Measurements from ENCODE around the gene N4BP2L2.

N4BP2L2 gene

DNA sequence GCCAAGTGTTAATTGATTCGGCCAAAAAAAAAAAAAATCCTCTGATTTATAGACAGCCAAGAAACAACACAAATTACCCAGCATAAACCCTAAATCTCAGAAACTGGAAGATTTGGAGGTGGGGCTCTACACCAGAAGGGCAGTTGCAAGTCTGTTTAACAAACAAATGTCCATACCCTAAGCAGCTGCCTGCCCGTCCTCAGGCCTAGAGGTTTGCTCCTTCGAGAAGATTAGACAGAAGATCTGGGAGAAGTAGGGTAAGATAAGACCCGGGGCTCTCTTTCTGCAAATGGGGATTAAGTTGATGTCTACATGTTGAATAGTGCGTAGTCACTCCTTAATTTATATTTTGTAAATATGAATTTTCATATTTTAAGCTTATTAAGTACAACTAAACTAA is 107.2 kb downstream of the N4BP2L2 start:
- H3K9me3 ChIP-seq (ENCODE audit: control insufficient read depth, insufficient read depth, low read length) = no peaks in the 10 kb centered on the region
- H3K36me3 ChIP-seq (ENCODE audit: insufficient read depth, low read length) = no peaks in the 10 kb centered on the region
- H3K4me1 ChIP-seq (ENCODE audit: insufficient read depth, low read length) = peaks cover 3% of the 10 kb centered on the region; the same call in 1 of the 2 replicates
- H3K9ac ChIP-seq (ENCODE audit: low read depth, low read length) = no peak overlapping the region

DNA sequence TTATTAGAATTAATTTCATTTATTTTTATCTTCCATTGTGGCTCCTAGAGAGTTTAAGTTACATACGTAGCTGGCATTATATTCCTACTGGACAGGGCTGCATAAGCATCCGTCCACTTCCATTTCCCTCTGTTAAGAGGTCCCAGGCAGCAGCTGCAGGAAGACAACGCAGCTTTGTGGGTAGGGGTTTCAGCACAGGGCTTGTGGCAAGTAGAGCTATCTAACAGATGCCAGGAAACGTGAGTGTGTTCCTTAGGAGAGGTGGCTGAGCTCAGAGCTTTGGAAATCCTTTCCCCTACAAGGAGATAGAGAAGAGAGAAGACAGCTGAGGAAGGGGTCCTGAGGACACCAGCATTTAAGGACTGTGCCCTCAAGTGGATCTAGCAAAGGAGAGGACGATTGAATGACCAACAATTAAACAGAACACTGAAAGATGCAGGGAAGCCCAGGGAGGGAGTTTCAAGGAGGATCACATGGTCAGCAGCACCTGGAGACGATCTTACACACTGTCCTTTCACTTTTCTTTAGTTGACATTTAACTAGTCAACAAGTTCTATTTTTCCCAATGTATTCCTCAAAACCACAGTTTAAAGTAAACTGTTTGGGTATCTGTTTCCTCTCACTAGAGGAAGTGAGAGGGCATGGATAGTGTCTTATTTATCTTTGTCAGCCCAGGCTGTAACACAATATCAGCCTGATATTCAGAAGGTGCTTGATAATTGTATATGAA is 108.4 kb downstream of the N4BP2L2 start:
- no peak overlapping the region for H3K9ac ChIP-seq (ENCODE audit: low read depth, low read length)
- no peaks in the 10 kb centered on the region for H3K36me3 ChIP-seq (ENCODE audit: insufficient read depth, low read length)
- H3K9me3 ChIP-seq (ENCODE audit: control insufficient read depth, insufficient read depth, low read length) = no peaks in the 10 kb centered on the region
- peaks cover 3% of the 10 kb centered on the region; the same call in 1 of the 2 replicates for H3K4me1 ChIP-seq (ENCODE audit: insufficient read depth, low read length)

DNA sequence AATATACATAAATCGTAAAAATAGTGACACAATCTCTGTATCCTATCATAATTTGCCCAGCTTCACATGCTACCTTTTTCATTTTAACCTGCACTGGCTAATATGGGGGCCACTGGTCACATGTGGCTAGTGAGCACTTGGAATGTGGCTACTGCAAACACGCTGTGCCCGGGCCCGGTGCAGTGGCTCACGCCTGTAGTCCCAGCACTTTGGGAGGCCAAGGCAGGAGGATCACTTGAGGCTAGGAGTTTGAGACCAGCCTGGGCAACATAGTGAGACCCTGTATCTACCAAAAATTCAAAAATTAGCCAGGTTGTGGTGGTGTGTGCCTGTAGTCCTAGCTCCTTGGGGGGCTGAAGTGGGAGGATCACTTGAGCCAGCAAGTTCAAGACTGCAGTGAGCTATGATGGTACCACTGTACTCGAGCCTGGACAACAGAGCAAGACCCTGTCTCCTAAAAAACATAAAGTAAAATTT is 109.1 kb downstream of the N4BP2L2 start:
- no peaks in the 10 kb centered on the region for H3K36me3 ChIP-seq (ENCODE audit: insufficient read depth, low read length)
- no peaks in the 10 kb centered on the region for H3K9me3 ChIP-seq (ENCODE audit: control insufficient read depth, insufficient read depth, low read length)
- H3K4me1 ChIP-seq (ENCODE audit: insufficient read depth, low read length) = peaks cover 3% of the 10 kb centered on the region; the same call in 1 of the 2 replicates
- no peak overlapping the region for H3K9ac ChIP-seq (ENCODE audit: low read depth, low read length)

DNA sequence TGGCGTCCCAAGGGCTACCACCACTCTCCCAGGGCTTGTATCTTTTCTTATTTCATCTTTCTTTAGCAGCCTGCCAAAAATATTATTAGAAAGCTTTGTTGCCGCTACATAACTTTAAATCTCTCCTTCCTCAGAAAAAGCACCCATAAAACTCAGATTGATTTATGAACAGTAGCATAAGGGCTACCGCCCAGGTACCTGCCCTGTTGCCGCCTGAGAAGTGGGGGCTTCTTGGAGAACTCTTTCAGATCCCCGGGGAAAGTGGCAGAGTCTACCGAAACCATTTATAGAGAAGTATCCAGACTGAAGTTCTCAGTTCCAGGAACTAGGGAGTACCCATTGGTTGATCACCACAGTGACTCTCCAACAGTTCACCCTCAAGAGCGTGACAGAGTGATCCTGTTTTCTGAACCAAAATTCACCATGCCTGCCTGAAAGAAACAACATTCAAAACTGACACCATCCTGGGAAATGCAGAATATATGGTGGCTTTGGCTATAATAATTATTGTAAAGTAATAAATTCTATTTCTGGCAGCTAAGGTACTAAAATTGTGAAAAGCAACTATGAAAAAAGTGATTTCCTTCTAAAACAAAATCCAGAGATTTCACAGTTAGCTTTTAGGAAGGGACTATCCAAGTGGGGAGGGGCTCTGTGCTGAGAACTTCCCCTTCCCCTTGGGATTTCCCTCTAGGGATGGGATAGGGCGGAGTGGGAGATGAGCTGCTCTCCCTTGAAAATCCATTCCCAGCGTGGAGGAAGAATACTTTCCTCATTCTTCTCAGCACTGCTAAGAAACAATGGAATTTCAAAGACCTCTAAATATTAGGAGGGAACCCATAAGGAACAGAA is 109.8 kb downstream of the N4BP2L2 start:
- H3K4me1 ChIP-seq (ENCODE audit: insufficient read depth, low read length) = peaks cover 3% of the 10 kb centered on the region; the same call in 1 of the 2 replicates
- H3K9ac ChIP-seq (ENCODE audit: low read depth, low read length) = peak overlapping the region; percentile 75; the same call in 1 of the 2 replicates
- no peaks in the 10 kb centered on the region for H3K36me3 ChIP-seq (ENCODE audit: insufficient read depth, low read length)
- H3K9me3 ChIP-seq (ENCODE audit: control insufficient read depth, insufficient read depth, low read length) = no peaks in the 10 kb centered on the region

DNA sequence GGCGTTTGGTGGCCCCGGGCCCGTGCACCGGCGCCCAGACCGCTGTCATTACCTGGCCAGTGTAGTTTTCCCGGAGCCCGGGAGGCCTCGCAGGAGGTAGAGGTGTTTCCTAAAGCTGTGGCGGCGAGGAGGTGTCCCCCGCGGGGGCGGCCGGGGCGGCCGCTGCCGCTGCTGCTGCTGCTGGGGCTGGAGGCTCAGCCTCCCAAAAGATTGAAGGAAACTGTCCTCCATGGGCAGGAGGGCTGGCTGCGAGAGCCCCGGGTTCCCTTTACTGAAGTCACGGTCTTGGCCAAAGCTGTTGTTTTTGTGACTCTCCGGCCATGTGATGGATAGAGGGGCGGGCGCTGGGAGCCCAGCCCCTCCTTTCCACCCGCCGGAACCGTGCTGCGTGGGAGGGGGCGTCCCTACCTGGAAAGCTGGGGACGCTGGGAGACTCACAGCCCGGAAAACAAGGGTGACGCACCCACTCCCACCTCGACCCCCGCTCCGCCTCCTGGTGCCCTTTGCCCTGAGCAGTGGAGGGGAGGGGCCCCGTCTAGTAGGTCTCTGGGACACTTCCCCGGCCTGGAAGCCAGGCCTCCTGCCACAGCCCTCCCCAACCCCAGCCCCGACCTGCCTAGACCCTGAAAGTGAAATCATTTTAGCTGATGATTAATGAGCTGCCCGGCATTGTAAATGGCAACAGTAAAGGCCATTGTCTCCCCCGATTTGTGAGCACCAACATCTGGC is 110.6 kb downstream of the N4BP2L2 start, which contains the start of gene N4BP2L1:
TSS of gene N4BP2L1 (minus strand) at position 279 of the 729 bp plus-strand sequence. CDS start at position 231, 48 bp downstream.
- H3K36me3 ChIP-seq (ENCODE audit: insufficient read depth, low read length) = no peaks in the 10 kb centered on the region
- H3K4me1 ChIP-seq (ENCODE audit: insufficient read depth, low read length) = peaks cover 3% of the 10 kb centered on the region; the same call in 1 of the 2 replicates
- H3K9me3 ChIP-seq (ENCODE audit: control insufficient read depth, insufficient read depth, low read length) = no peaks in the 10 kb centered on the region
- peak within 1 kb of the TSS; percentile 75; the same call in 1 of the 2 replicates for H3K9ac ChIP-seq (ENCODE audit: low read depth, low read length)

DNA sequence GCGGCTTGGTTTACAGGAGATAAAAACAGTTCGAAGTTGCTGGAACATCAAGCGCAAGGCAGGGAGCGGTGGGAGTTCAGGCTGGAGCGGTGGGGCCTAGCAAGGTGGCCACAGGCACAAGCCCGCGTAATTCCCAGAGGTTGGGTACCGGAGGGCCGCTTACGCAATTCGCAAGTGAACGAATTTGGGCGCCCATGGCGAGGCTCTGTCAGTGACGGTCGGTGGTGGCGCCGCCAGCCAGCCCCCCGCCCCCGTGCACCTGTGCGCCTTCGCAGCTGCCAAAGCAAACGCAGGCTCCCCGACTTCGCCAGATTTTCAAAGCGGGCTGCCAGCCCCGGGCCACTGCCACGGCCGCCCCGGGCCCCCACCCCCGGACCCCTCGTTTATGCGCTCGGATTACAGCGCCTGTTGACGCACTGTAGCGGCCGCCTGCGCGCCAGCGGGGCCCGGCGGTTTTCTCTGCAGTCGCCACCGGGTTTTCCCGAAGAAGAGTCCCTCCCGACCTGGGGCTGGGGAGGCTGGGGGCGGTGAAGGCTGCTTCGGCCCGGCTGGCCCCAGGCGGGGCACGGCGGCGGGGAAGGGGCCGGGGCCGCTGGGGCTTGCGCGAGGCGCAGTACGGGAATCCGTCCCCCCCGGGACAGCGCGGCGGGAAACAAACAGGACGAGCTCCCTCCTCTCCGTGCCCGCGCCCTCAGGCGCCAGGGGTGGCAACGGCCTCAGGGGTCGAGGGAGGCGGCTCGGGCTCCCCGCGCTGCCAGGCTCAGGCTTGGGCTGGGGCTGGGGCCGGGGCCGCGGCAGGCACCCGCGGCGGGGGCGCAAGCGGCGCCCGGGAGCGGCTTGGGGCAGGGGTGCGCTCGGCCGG is 111.4 kb downstream of the N4BP2L2 start:
- Histone ChIP-seq H3K9ac (ENCODE audit: low read depth, low read length) (peak overlapping the region; percentile 75; the same call in 1 of the 2 replicates), H3K9me3 (ENCODE audit: control insufficient read depth, insufficient read depth, low read length) (no peaks in the 10 kb centered on the region), H3K4me1 (ENCODE audit: insufficient read depth, low read length) (peaks cover 3% of the 10 kb centered on the region; the same call in 1 of the 2 replicates), H3K36me3 (ENCODE audit: insufficient read depth, low read length) (no peaks in the 10 kb centered on the region)

DNA sequence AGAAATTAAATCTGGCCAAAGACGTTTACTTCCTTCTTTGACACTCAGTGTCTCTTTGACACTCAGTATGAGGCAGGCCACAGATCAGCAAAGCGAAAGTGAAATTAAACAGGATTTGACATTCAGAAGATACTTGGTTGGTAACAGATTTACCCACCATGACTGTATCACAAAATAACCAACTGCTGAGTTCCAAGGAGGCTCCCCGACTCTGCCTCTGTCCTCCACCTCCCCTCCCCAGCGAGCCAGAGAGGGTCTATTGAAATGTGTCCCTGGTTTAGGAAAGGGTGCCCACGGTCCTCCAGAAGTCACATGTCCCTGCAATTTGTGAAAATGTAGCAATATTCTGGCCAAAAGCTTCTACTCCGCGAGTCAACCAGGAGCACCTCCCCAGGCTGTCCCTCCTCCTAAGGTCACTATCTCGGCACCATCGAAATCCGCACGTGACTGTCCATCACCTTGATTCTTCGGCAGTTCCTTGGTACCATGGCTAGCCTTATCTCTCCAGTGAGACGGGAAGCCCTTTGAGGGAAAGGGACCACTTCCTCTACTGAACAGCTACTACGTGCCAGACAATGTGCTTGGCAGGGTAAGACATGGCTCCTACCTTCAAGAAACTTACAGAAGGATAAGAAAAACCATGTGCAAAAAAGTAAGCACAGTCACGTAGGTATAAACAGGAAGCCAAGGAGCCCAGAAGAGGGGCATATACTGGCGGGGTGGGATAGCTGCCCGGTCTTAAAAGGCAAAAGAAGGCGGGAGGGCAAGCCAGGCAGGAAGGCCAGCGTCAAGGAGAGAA is 112.2 kb downstream of the N4BP2L2 start:
- Histone ChIP-seq H3K4me1 (ENCODE audit: insufficient read depth, low read length) (peaks cover 3% of the 10 kb centered on the region; the same call in 1 of the 2 replicates), H3K9ac (ENCODE audit: low read depth, low read length) (peak overlapping the region; percentile 75; the same call in 1 of the 2 replicates), H3K36me3 (ENCODE audit: insufficient read depth, low read length) (no peaks in the 10 kb centered on the region), H3K9me3 (ENCODE audit: control insufficient read depth, insufficient read depth, low read length) (no peaks in the 10 kb centered on the region)

DNA sequence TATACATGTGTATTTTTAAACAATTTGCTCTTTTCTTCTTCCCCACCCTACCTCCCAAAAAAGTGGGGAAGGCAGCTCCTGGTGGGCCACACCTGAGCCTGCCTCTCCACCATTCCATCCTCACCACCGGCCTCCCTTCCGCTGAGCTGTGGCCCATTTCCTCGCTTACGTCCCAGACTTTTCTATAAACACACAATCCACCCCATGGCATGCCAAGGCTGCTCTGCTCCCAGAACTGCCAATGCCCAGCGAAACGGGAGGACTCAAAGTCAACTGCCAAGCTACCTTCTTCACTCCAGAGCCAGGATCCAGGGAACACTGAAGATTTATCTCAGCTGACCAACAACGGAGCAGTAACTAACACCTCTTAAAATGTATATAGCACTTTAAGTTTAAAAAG is 113.4 kb downstream of the N4BP2L2 start:
- Histone ChIP-seq H3K4me1 (ENCODE audit: insufficient read depth, low read length) (peaks cover 3% of the 10 kb centered on the region; the same call in 1 of the 2 replicates), H3K9me3 (ENCODE audit: control insufficient read depth, insufficient read depth, low read length) (peaks cover under 1% of the 10 kb centered on the region; the same call in 1 of the 2 replicates), H3K36me3 (ENCODE audit: insufficient read depth, low read length) (no peaks in the 10 kb centered on the region), H3K9ac (ENCODE audit: low read depth, low read length) (no peak overlapping the region)

DNA sequence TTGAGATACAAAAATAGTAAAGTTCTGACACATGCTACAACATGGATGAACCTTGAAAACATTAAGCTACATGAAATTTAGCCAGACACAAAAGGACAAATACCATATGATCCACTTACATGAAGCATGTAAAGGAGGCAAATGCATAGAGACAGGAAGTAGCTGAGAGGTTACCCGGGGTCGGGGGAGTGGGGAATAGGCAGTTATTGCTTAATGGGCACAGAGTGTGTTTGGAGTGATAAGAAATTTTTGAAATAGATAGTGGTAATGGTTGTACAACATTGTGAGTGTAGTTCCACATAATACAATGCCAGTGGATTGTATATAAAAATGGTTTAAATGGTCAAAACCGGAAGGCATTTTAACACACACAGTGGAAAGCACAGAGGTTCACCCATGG is 115.0 kb downstream of the N4BP2L2 start:
- Histone ChIP-seq H3K36me3 (ENCODE audit: insufficient read depth, low read length) (no peaks in the 10 kb centered on the region), H3K4me1 (ENCODE audit: insufficient read depth, low read length) (peaks cover 3% of the 10 kb centered on the region; the same call in 1 of the 2 replicates), H3K9me3 (ENCODE audit: control insufficient read depth, insufficient read depth, low read length) (peaks cover 7% of the 10 kb centered on the region; the same call in 1 of the 2 replicates), H3K9ac (ENCODE audit: low read depth, low read length) (no peak overlapping the region)

DNA sequence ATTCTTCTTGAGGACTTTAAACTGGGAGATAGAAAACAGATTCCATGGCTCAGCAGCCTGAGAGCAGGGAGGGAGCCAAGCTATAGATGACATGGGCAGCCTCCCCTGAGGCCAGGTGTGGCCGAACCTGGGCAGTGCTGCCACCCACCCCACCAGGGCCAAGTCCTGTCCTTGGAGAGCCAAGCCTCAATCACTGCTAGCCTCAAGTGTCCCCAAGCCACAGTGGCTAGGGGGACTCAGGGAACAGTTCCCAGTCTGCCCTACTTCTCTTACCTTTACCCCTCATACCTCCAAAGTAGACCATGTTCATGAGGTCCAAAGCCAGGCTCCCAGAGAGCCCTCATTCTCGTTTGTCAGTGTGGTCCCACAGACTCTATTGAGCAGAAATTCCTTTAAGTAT is 118.7 kb downstream of the N4BP2L2 start:
- no peaks in the 10 kb centered on the region for H3K36me3 ChIP-seq (ENCODE audit: insufficient read depth, low read length)
- peaks cover 7% of the 10 kb centered on the region; the same call in 1 of the 2 replicates for H3K9me3 ChIP-seq (ENCODE audit: control insufficient read depth, insufficient read depth, low read length)
- H3K9ac ChIP-seq (ENCODE audit: low read depth, low read length) = no peak overlapping the region
- no peaks in the 10 kb centered on the region for H3K4me1 ChIP-seq (ENCODE audit: insufficient read depth, low read length)

DNA sequence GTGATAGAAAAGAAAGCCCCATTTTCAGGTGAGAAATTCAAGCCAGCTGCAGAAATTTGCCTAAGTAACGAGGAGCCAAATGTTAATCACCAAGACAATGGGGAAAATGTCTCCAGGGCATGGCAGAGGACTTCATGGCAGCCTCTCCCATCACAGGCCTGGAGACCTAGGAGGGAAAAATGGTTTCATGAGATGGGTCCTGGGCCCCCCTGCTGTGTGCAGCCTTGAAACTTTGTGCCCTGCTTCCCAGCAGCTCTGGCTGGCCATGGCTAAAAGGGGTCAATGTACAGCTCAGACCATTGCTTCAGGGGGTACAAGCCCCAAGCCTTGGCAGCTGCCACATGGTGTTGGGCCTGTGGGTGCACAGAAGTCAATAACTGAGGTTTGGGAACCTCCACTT is 120.6 kb downstream of the N4BP2L2 start:
- Histone ChIP-seq H3K36me3 (ENCODE audit: insufficient read depth, low read length) (no peaks in the 10 kb centered on the region), H3K9me3 (ENCODE audit: control insufficient read depth, insufficient read depth, low read length) (peaks cover 7% of the 10 kb centered on the region; the same call in 1 of the 2 replicates), H3K4me1 (ENCODE audit: insufficient read depth, low read length) (no peaks in the 10 kb centered on the region), H3K9ac (ENCODE audit: low read depth, low read length) (no peak overlapping the region)

DNA sequence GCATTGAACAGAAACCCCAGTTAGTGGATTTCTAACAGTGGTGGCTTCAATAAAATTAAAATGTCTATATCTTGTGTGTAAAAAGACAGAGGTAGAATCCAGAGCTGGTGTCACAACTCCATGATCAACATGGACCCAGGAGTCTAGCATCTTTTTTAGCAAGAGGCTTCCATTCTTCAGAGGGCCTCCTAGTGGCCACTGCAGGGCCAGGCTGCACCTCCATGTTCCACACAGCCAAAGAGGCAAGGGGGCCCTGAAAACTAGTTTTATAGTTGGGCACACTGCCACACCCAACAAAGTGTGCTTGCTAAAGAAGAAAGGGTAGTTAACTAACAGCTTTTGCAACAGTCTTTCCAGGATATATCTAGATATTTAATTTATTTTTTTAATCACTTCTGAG is 123.6 kb downstream of the N4BP2L2 start:
- Histone ChIP-seq H3K4me1 (ENCODE audit: insufficient read depth, low read length) (no peaks in the 10 kb centered on the region), H3K9ac (ENCODE audit: low read depth, low read length) (no peak overlapping the region), H3K9me3 (ENCODE audit: control insufficient read depth, insufficient read depth, low read length) (peaks cover 6% of the 10 kb centered on the region; the same call in 1 of the 2 replicates), H3K36me3 (ENCODE audit: insufficient read depth, low read length) (no peaks in the 10 kb centered on the region)
